ENCODE measurements around the gene SLC13A3. TPM values are rescaled to one million over a fixed set of nuclear protein-coding genes. Genes with fewer than 3 reads are reported as not detected.

SLC13A3 gene
- total RNA-seq, 1 donor from 2014 or later = not detected

DNA sequence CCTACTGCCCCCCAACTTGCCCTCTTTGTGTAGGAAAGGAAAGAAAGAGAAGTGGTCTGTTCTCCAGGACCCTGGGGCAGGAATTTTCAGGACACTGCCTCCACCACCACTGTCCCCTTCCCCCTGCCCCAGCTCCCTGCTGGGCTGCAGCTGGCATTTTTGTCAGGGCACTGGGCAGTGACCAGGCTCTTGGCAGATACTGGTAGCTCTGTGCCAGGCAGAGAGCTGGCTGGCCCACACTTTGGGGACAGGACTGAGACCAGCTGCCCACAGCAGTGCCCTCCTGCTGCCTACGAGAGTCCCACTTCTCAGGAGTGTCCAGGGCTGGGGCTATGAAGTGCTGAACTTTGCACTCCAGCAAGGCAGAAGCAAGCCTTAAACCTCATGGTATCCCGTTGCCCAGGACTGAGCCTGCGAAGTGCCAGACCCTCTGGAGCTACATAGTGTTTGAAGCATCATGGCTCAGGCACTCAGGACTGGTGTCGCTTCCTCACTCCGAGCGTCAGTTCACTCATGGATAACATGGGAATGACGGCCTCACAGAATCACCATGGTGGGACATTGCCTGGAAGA is 19.3 kb downstream of the SLC13A3 start:
- no peak for DNase-seq

- DNase-seq = no peak
These were observed 19.9 kb downstream of the SLC13A3 start for GRCh38 chr20:46631212-46631869.

DNA sequence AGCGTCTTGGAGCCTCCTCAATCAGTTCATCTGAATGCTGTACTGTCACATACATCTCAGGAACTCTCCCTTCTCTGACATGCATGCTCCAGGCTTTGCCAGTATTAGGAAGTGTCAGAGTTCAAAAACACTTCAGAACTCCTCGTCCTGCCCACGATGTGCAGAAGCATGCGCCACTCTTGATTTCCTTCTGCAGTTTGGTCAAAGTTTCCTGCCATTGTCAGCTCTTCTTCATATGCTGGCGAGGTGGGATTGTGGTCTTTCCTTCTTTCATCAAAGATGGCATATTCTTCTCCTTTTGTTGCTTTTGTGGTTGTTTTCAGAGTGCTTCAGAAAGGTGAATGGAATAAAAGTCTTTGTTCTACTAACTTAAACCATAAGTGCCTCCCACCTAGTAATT is 21.0 kb downstream of the SLC13A3 start:
- no peak for DNase-seq

DNA sequence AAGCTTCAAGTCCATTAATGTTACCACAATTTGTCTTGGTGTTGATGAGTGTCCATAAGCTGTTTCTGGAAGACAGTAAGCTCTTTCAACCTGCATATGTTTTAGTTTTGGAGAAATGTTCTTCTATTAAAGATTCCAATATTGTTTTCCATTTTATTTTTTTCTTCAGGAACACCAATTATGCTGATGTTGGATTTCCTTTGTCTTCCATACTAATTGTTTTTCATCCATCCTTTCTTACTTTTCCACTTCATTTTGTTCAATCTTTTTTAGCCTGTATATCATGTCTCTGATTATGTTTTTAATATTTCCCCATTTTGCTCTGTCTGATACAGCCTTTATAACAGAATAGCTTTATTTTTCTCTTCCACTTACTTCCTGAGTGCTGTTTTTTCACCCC is 21.9 kb downstream of the SLC13A3 start:
- DNase-seq = no peak

DNA sequence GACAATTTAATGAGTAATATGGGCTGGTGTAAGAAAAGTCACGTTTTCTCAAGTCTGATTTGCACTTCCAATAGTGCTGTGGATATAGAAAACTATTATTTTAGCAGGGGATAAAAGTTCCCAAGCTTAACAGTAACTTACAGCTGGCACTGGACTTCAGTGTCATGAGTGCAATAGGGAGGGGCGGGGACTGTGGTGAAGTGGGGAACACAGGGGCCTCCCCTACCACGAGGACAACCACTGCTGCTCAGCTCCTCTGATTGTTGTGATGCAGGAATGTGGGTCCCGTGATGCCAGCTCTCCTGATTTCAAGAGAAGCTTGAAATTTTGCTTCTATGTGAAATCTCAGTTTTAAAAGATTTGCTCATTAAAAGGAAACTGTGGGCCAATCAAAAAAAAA is 24.0 kb downstream of the SLC13A3 start:
- no peak for DNase-seq

DNA sequence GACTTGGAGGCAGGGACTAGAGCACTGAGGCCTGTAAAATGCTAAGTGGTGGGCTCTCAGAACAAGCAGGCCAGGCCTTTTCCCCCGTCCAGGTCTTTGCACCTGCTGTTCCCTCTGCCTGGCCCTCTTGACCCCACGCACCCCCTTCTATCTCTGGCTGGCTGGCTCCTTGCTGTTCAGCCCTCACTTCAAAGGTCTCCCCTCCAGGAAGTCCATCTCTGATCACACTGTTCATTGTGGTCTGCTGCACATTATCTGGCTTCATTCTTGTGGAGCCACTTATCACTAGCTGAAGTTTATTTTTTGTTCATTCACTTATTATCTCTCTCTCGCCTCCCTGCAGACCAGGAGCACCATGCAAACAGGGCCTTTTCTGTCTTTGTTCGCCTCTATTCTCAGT is 24.5 kb downstream of the SLC13A3 start:
- DNase-seq = no peak

- no peak for DNase-seq
These were observed 25.3 kb downstream of the SLC13A3 start for GRCh38 chr20:46625875-46626373.

DNA sequence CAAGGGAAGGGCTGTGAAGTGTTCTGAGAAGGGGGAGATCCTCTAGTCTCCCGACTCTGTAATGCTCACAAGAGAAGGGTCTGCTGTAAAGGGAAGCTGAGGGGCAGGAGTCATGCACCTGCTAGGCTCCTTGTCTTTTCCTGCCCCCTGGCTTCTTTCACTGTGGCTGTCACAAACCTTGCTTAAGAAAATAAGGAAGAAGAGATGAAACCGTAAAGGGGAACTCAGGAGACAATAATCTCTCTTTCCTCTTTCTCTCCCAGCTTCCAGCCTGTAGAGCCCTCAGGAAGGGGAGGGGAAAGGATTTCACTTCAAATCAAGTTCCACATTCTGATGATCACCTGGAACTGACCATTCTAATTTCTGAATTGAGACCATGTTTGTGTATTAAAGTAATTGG is 26.3 kb downstream of the SLC13A3 start:
- no peak for DNase-seq

- DNase-seq = no peak
These were observed 29.1 kb downstream of the SLC13A3 start for GRCh38 chr20:46622165-46622564.

DNA sequence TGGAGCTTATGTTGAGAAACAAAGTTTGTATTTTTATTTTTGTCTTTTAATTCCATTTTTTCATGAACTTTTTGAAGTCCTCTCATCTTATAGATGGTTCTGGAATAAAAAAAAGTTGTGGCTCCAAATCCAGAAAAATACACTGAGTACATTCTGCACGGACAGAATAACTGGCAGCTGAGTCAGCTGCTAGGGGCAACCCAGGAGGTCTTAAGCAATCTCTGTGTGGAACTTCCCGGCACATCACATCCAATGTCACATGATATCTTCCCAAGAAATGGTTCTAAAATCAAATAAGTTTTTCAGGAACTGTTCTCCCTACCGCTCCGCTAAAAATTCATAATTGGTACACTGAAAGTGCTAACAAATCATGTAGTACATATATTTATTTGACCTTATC is 29.8 kb downstream of the SLC13A3 start:
- no peak for DNase-seq

DNA sequence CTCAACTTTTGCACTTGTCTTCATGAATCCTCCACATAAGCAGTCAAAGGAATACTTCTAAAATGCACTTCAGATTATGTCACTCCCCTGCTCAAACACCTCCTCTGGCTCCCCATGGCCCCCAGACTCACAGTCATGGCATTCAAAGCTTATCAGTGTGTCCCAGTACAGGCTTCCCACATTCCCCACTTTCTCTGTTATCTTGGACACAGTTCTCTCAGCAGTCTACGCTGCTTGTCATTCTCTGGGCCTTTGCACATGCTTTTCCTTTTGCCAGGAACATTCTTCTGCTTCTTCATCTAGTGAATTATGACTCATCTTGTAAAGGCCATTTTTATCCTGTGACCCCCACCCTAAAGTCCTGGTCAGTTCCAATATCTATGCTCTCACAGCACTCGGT is 31.8 kb downstream of the SLC13A3 start:
- no peak for DNase-seq

DNA sequence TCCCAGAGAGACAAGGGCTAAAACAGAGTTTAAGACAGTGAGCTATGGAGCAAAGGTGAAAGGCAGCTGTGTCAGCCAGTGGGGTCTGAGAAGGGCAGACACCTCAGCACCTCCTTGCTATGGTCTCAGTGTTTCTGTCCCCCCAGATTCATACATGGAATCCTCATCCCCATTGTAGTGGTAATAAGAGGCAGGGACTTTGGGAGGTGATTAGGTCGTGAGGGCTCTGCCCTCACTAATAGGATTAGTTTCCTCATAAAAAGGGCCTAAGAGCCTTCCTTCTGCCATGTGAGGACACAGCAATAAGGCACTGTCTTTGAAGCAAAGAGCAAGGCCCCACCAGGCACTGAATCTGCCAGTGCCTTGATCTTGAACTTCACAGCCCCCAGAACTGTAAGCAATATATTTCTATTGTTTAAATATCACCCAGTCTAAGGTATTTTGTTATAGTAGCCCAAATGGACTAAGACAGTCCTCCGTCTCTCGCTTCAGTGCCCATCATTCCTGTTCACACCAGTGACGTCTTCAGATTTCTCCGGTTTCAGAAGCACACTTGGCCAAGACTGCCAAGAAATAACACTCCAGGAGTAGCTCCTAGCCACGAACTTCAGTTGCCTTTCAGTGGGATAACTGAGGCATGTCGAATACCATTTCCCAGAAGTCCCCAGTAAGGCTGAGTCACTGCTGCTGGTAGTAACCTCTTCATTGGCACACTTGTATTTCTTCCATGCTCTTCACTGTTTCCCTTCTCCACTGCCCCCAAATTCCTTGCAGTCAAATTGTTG is 32.8 kb downstream of the SLC13A3 start:
- DNase-seq = no peak

DNA sequence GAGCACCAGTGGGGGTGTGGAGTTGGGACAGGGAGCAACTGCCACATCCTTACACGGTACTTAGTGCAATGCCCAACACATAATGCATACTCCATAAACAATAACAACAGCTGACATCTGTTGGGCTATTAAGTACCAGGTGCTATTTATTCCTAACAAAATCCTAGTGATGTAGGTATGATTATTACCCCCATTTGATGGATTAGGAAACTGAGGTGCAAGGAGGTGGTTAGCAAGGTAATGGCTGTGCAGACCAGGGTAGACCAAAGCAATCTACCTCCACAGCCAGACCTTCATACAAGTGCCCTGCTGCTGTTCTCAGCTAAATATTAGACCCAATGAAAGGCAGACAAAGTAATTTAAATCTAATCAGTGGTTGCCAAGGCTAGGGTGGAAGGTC is 36.8 kb downstream of the SLC13A3 start:
- DNase-seq = no peak

DNA sequence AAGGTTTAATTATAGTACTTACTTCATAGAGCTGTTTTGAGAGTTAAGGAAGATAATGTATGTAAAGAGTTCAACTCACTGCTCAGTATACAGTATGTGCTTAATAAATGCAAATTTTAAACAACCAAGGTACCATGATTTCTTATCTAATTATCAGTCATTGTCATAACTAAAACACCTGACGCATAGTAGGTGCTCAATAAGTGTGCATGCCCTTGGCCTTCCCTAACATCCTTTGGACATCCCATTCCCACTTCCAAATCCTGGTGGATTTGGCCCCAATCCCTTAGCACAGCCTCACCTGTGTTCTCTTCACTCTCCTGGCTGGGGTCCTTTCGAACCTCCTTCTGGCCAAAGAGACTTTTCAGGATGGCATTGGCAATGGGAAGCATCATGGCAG is 41.1 kb downstream of the SLC13A3 start:
- DNase-seq = no peak

DNA sequence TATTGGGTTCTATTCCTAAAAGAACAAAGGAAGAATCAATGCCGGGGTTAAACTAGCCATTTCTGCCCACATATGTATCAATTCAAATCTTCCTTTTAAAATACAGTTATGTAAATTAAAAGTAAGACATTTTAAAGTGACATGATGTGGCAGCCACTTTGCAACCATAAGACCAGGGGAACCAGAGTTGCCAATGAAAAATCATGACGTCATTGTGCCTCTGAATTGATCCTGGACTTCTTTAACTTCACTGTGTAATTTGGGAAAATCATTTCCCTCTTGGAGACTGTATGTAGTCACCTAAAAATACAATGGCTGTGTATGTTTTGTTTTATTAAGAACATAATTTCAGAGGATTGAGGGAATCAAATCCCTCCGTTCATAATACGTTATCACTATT is 42.2 kb downstream of the SLC13A3 start:
- DNase-seq = no peak

- DNase-seq = no peak
These were observed 43.3 kb downstream of the SLC13A3 start for GRCh38 chr20:46607849-46608497.

DNA sequence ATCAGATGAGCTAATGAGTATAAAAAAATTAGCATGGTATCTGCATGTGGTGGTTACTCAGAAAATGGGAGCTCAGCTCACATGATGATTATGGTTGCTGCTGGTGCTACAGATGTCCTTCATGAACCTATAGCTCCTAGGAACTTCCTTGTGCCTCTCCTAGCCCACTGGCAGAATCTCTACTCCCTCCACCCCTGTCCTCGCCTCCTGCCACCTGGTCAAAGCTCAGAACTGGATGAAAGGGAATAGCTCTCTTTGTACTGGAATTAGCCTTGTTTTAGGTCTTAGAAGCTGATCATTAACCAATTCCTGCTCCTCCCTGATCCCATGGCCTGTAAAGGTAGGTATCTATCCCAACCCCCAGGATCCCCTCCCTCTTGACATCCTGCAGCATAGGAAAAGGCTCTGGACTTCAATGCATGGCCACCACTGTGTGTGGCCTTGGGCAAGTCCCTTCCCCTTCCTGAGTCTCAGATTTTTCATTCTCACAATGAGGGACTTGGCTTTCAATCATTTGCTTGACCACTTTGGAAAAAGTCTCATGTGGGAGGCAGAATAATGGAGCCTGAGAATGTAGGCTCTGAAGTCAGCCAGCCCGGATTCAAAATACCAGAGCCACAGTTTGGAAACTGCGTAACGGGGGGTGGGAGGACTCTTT is 43.9 kb downstream of the SLC13A3 start:
- no peak for DNase-seq

DNA sequence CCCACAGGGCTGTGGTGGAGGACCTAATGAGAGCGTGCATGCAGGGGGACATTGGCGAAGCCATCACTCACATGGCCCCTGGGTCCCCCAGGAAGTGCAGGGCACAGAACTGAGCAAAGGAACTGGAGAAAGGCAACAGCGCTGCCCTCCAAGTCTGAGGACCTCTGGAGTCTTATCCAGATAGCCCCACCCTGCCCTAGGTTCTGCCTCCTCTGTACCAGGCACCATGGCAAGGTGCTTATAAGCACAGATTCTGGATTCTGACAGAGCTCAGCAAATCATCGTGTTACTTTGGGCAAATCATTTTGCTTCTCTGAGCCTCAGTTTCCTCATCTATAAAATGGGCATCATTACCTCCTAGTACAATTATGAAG is 44.5 kb downstream of the SLC13A3 start:
- no peak for DNase-seq

- no peak for DNase-seq
These were observed 45.1 kb downstream of the SLC13A3 start for GRCh38 chr20:46605978-46606816.

GRCh38 chr20:46605181-46605580 is 46.1 kb downstream of the SLC13A3 start:
- no peak for DNase-seq

DNA sequence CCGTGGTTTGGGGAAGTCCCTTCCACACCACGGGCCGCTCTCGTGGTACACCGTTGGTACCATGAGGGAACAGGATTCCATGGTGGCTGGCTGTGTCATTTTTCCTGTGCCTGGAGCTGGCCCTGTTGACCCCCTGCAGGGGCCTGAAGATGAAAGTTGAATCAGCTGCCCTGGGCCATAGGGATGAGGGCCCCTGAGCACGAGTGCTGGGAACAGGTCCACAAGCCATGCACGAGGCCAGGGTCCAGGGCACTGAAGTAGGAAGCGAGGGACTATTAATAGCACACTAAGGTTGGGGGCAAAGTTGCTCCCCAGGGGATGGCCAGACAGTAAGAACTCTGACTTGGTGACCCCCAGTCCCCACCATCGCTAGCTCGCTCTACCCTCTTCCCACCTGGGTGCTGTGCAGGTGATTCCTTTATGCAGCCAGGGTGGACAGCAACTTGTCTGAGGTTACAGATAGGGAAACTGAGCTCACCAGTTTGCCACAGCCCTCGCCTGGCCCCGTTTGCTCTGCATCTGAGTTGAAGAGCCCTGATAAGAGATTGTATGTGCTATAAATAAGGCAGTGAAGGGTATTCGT is 46.6 kb downstream of the SLC13A3 start:
- no peak for DNase-seq

- DNase-seq = no peak
These were observed 48.8 kb downstream of the SLC13A3 start for GRCh38 chr20:46602429-46602828.
